ENCODE measurements around the gene CEBPE.

The CEBPE gene

DNA sequence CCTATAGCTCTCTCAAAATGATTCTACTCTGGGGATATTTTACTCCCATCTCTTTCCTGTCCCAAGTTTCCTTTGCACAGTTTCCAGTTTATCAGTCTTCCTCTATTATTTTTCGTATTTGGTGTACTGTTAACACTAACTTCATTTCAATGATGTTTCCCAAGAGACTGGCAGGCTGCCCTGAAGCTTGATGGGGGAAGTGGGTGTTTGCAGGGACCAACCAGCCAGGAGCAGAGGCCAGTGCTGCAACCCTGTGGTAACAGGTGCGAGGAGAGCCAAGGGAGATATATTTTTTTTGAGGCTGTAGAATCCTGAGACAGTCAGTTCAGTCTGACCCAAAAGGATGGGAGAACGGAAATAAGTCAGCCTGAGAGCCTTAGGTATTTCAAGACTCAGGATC, 11.8 kb upstream of the CEBPE start:
- ChIA-PET CTCF (interaction anchor here (2.0 to 4.5 kb wide), 2 partner anchors 10 to 56 kb away, joined by 6 to 44 read pairs; no protein-coding TSS in a partner anchor), POLR2A (no interaction called here)
- TF ChIP-seq, protein P1, sequence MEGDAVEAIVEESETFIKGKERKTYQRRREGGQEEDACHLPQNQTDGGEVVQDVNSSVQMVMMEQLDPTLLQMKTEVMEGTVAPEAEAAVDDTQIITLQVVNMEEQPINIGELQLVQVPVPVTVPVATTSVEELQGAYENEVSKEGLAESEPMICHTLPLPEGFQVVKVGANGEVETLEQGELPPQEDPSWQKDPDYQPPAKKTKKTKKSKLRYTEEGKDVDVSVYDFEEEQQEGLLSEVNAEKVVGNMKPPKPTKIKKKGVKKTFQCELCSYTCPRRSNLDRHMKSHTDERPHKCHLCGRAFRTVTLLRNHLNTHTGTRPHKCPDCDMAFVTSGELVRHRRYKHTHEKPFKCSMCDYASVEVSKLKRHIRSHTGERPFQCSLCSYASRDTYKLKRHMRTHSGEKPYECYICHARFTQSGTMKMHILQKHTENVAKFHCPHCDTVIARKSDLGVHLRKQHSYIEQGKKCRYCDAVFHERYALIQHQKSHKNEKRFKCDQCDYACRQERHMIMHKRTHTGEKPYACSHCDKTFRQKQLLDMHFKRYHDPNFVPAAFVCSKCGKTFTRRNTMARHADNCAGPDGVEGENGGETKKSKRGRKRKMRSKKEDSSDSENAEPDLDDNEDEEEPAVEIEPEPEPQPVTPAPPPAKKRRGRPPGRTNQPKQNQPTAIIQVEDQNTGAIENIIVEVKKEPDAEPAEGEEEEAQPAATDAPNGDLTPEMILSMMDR (IDR thresholded peaks at IDR 0.05; ENCODE audit: control extremely low read depth, extremely low read depth, low read depth, missing control alignments): no peak
- no peak for DNase-seq (ENCODE audit: extremely low spot score)

DNA sequence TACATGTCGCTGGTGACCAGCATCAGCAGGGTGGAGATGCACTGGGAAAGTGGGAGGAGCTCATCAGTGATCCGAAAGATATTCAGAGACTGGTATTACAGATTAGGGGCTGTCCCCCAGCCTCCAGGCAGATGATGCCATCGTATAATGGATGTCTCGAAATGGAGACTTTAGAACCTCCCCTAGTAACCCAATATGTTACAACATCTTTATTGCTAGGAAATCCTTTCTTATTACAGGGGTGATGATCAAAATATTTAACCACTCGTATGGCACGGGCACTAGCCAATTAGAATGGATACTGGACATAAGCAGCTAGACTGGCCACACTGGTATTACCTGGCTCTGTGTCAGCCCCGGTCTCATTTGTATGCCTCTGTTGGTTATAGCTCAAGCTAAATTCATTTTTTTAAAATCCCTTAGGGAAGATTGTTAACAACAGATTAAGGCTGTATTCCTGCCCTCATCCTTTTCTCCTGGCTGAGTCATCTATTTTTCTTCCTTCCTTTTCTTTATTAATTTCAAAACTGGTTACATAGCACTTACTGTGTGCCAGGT, 10.8 kb upstream of the CEBPE start:
- ChIA-PET POLR2A (no interaction called here), CTCF (interaction anchor here (1.1 to 4.5 kb wide), 5 partner anchors 9 to 135 kb away, joined by 3 to 44 read pairs (median 6); no protein-coding TSS in a partner anchor)
- no peak for DNase-seq (ENCODE audit: extremely low spot score)
- TF ChIP-seq, protein P1 (IDR thresholded peaks at IDR 0.05; ENCODE audit: control extremely low read depth, extremely low read depth, low read depth, missing control alignments): no peak

DNA sequence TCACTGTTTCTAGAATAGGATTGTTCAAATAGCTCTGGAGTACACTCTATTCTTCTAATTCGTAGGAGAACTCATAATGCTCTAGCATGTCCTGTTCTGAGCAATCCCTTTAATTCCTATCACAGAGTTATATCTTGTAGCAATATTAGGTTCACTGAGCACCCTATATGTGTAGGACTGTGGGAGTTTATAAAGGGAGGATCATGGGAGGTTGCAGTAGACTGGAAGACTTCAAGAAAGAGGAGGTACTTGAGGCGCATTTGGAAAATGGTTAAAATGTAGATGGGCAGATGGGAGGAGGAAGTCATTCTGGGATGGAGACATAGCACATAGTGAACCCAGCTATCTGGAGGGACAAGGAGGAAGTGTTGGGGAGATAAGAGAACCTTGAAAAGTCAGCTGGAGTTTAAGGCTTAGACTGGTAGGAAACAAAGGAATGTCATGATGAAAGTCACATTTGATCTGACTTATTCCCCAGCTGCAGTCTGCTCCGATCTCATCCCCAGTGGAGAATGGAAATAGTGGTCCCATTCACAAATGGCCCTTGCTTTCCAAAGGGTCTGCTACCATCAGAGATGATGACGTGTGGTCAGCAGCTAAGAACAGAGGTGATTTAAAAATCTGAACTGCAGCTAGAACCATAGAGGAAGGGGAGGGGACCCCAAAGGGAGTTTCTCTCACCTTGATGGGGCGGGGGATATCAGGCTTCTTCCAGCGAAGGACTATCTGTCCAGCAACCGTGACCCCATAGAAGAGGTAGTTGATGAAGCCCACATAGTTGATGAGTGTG, 10.1 kb upstream of the CEBPE start:
- CTCF ChIA-PET: interaction anchor here (0.6 to 4.5 kb wide), 7 partner anchors 8 to 134 kb away, joined by 3 to 44 read pairs (median 4); no protein-coding TSS in a partner anchor
- TF ChIP-seq, protein P1 (IDR thresholded peaks at IDR 0.05; ENCODE audit: control extremely low read depth, extremely low read depth, low read depth, missing control alignments): no peak
- DNase-seq (ENCODE audit: extremely low spot score): no peak
- POLR2A ChIA-PET: no interaction called here

DNA sequence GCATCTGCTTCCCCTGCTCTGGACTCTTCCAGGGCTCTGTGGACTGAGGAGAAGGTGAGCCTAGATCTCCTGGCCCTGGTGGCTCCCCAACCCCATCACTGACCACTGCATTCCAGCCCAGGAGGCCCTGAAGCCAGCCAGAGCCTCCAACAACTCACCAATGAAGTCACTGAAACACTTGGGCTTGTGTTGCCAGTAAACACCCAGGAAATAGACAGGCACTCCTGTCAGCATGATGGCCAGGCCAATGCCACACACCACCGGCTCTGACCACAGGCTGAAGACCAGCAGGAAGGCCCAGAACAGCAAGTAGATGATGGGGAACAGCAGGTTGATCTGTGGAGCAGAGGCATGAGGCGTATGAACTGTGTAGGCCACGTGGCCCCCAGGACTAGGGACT, 8.8 kb upstream of the CEBPE start:
- DNase-seq (ENCODE audit: extremely low spot score): no peak
- TF ChIP-seq, protein P1 (IDR thresholded peaks at IDR 0.05; ENCODE audit: control extremely low read depth, extremely low read depth, low read depth, missing control alignments): no peak
- ChIA-PET CTCF (interaction anchor here (4.5 kb wide), 1 partner anchor 7 kb away, joined by 44 read pairs; no protein-coding TSS in a partner anchor), POLR2A (no interaction called here)

DNA sequence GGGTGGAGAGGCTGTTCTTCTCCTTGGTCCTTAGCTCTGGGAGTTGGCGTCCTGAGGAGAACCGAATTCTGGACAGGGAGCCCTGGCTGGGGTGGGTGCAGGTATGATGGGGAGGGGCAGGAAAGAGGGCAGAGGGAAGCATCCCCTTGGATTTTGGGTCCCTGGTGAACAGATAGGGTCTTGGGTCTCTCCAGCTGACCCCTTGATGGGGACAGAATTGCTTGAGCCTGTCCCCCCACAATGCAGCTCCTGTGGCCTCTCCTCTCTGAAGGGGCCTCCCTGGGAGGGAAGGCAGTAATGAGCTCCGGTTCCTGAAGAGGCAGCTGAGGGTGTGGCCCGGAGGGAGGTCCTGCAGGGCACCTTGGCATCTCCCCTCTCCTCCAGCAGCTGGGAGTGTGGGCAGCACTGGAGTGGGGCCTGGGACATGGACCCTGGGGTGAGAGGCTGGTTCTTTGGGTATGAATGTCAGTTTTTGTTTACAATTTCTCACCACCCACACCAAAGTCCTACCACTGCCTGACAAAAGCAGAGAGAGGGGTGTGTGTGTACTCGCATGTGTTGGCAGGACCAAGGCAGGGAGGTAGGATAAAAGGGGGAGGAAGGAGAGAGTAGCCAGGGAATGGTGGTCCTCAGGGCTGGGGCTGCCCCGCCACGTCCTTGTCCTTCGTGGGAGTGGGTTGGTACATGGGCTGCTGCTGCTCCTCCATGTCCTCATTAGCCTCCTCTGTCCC, 7.7 kb upstream of the CEBPE start:
- ChIA-PET POLR2A (no interaction called here), CTCF (interaction anchor here (0.8 to 1.0 kb wide), 2 partner anchors 12 to 174 kb away, joined by 3 read pairs; no protein-coding TSS in a partner anchor)
- TF ChIP-seq, protein P1 (IDR thresholded peaks at IDR 0.05; ENCODE audit: control extremely low read depth, extremely low read depth, low read depth, missing control alignments): no peak

DNA sequence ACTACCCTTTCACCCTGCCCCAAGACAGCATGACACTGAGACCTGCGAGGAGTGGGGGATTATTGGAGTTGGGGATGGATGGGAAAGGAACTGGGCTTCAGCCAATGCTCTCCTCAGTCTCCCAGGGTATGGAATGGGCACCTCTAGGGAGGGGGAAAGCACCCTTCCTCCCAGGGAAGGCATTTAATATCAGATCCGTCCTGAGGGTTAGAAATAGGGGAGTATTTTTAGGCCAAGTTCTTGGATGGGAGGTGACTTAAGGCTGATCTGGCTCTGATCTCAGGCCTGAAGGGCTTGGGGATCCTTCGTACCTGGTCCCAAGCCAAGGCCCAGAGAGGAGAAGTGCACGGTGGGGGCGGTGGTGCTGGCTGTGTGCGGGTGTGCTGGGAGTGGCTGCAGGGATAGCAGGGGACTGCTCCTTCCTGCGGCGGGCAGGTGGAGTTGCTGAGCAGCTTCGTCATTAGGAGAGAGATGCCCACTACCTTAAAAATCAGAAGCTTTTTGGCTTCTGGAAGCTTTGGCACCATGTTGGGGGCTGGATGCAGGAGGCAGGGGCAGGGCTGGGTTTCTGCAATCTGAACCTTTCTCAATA, 7.0 kb upstream of the CEBPE start:
- TF ChIP-seq, protein P1 (IDR thresholded peaks at IDR 0.05; ENCODE audit: control extremely low read depth, extremely low read depth, low read depth, missing control alignments): no peak
- ChIA-PET CTCF (interaction anchor here (0.8 kb wide), 1 partner anchor 175 kb away, joined by 3 read pairs; no protein-coding TSS in a partner anchor), POLR2A (no interaction called here)
- no peak for DNase-seq (ENCODE audit: extremely low spot score)

More for the DNA sequence above, 7.7 kb upstream of the CEBPE start:
- DNase-seq (ENCODE audit: extremely low spot score): no peak

All from GM10248 (cell line).